Inferior parietal cortex (tissue), 1 donor: Measurements from ENCODE around the gene PDE3A.
"Not testable (repeated sequence)": the region's sequence is repeated elsewhere in the genome, so short reads cannot be mapped to it uniquely, and the experiment has no call there.

Experiments used
- DNase-seq: peaks from one replicate; pipeline ENCODE4 v3.0.0-alpha.2; 2016; ENCODE audit errors: extremely low spot score

Gene PDE3A

GRCh38 chr12:20368114-20368650, at the start of gene PDE3A:
Gene PDE3A, plus strand, starts transcription at chr12:20368537. Its CDS starts 748 bp downstream, at chr12:20369285.
- DNase-seq: peak; percentile 32

- DNase-seq: no peak
Measured at GRCh38 chr12:20319366-20319765, 49.0 kb upstream of the PDE3A start.

GRCh38 chr12:20320552-20320951, 47.8 kb upstream of the PDE3A start:
- DNase-seq: no peak

- DNase-seq: not testable (repeated sequence)
Measured at GRCh38 chr12:20330826-20331505, 37.4 kb upstream of the PDE3A start.

- DNase-seq: no peak
Measured at GRCh38 chr12:20339060-20339459, 29.3 kb upstream of the PDE3A start.

GRCh38 chr12:20342111-20342510, 26.2 kb upstream of the PDE3A start:
- DNase-seq: no peak

GRCh38 chr12:20345866-20346265, 22.5 kb upstream of the PDE3A start:
- DNase-seq: no peak

GRCh38 chr12:20350026-20350425, 18.3 kb upstream of the PDE3A start:
- DNase-seq: no peak

GRCh38 chr12:20350495-20350894, 17.8 kb upstream of the PDE3A start:
- no peak for DNase-seq

GRCh38 chr12:20351406-20351805, 16.9 kb upstream of the PDE3A start:
- no peak for DNase-seq

- no peak for DNase-seq
Measured at GRCh38 chr12:20356048-20356447, 12.3 kb upstream of the PDE3A start.

GRCh38 chr12:20360407-20360806, 7.9 kb upstream of the PDE3A start:
- no peak for DNase-seq

- DNase-seq: no peak
Measured at GRCh38 chr12:20361416-20361815, 6.9 kb upstream of the PDE3A start.

- no peak for DNase-seq
Measured at GRCh38 chr12:20364501-20364900, 3.8 kb upstream of the PDE3A start.

- DNase-seq: no peak
Measured at GRCh38 chr12:20366776-20367409, 1.4 kb upstream of the PDE3A start.

GRCh38 chr12:20367583-20368113, 689 bp upstream of the PDE3A start:
- no peak for DNase-seq

GRCh38 chr12:20368651-20369304, 441 bp downstream of the PDE3A start:
- DNase-seq: no peak

- no peak for DNase-seq
Measured at GRCh38 chr12:20369305-20370013, 1.1 kb downstream of the PDE3A start.

GRCh38 chr12:20370014-20370386, 1.7 kb downstream of the PDE3A start:
- no peak for DNase-seq

GRCh38 chr12:20370866-20371519, 2.7 kb downstream of the PDE3A start:
- no peak for DNase-seq

- no peak for DNase-seq
Measured at GRCh38 chr12:20372326-20373096, 4.2 kb downstream of the PDE3A start.
